HG03175 (cell line): Measurements from ENCODE around the gene EDARADD.
A peak's percentile ranks its signal among the peaks of the same experiment; 100 is the strongest.
"Not testable (repeated sequence)": the region's sequence is repeated elsewhere in the genome, so short reads cannot be mapped to it uniquely, and the experiment has no call there.

Source experiments
- ATAC-seq: cut with Tn5 transposase; IDR thresholded peaks from one replicate; pipeline ENCODE4 v1.9.1; 2021; ENCODE audit warnings: mild to moderate bottlenecking, moderate library complexity; ENCODE audit not compliant: unreplicated experiment

Gene EDARADD

DNA sequence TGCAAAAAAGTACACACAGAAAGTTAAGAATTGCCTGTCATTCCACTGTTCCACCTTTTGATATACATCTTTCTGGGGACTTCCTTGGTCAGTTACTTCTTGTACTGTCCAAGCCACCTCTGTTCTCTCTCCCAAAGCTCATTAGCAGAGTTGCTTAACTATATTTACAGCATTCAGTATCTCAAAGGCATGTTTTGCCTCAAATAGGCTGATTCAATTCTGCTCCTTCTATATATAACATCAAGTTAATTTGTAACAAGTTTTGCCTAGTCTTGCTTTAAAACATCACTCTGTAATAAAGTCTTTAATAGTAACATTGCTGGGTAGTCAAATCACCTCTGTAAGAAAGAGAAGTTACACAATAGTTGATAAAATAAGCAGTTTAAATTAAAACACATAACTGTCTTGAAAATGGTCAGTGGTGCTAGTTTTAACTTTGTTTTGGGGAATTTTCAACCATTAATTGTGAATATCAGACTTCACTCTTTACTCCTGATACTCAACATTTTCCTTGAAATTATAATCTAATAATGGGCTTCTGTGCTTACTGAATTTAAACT, 35.7 kb downstream of the EDARADD start:
- peak; percentile 65 for ATAC-seq

DNA sequence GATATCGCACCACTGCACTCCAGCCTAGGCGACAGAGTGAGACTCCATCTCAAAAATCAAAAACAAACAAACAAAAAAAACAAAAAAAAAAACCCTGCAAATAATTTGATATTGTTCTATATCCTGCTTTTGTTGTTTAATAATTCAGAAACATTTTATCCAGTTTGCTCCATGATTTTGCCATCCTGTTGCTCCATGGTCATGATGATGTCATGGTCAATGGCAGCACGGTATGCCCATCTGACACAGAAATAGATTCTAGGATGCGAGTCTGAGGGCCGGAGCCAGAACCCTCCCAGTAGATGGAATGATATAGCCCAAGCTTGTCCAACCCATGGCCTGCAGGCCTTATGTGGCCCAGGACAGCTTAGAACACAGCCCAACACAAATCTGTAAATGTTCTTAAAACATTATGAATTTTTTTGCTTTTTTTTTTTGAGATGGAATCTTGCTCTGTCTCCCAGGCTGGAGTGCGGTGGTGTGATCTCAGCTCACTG, 39.8 kb downstream of the EDARADD start:
- ATAC-seq, result no peak

DNA sequence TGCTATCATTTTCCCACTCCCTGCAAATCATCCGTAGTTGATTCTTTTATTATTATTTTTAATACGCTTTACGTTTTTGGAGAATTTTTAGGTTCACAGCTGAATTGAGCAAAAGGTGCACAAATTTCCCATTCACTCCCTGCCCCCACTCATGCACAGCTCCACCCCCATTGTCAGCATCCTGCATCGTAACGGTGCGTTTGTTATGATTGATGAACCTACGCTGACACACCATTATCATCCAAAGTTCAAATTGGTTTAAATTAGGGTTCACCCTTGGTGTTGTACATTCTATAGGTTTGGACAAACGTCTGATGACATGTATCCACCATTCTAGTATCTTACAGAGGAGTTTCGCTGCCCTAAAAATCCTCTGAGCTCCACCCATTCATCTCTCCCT, 44.5 kb downstream of the EDARADD start:
- no peak for ATAC-seq

DNA sequence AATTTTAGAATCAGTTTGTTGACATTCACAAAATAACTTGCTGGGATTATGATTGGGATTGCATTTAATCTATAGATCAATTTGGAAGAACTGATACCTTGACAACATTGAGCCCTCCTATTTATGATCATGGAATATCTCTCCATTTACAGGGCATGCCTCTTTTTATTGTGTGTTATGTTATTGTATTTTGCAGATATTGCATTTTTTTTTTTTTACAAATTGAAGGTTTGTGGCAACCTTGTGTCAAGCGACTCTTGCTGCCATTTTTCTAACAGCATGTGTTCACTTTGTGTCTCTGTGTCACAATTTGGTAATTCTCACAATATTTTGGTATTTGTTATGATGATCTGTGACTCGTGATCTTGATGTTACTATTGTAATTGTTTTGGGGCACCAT, 46.3 kb downstream of the EDARADD start:
- no peak for ATAC-seq

DNA sequence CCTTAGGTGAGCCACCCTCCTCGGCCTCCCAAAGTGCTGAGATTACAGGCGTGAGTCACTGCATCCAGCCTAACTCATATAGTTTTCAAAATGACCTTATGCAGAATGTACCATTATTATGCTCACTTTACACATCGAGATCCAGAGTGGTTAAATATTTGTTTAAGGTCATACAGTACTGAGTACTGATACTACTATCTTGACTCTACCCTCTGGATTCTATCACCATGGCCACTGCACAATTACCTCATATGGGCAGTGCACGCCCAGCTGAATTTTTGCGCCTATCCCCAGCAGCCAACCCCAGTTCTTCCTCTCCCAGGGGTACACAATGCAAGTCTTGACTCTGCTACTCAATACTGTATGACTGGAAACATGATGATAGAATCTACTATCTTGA, 56.7 kb downstream of the EDARADD start:
- no peak for ATAC-seq

DNA sequence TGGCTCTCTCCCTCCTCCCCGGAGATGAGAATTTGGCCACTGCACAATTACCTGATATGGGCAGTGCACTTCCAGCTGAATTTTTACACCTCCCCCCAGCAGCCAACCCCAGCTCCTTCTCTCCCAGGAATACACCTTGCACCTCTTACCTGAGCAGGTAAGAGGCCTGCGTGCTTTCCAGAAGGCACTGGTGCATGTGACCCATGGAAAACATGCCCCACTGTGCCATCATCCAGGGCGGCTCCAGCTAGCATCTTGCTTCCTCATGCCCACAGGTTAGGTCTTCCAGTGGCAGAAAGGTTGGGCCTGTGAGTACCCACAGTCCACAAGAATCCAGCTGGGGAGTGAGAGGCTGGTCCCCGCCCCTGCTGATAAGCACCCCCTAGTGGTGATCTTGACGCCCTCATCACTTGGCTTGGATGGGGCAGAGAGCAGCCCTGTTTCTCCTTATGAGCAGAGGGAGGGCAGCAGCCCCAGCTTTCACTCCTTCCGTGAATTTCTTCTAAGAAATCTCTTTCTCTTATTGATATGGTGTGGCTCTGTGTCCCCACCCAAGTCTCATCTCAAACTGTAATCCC, 57.8 kb downstream of the EDARADD start:
- ATAC-seq, result no peak

DNA sequence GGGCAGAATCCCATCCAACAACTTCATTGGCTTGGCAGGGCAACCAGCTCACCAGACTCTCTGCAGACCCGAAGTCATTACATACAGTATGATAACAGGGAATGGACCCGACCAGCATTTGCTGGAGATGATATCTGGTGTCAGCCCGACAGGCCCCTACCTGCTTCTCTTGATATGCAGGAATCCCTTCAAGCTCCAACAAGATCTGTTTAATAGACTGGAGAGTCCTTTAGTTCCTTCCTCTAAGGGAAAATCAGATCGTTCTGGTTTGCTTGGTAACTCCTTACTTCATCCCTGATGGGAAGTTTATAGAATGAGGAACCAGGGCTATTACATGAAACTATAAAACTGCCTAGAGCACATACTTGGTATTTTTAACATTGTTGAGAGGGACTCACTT, 61.2 kb downstream of the EDARADD start:
- no peak for ATAC-seq

DNA sequence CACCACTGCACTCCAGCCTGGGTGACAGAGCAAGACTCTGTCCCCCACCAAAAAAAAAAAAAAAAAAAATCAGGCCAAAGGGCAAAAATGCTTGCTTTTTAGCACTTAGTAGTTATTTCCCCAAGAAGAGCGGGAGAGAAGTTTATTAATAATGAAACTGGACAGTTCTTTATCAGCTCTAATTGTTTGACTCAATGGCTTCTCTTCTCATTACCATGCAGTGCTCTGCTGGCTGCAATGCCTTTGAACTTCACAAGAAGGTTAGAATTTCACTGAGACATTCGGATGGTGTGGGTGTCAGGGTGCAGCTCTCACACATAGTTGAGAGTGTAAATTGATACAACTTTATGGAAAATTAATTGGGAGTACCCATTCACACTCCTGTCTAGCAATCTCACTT, 63.7 kb downstream of the EDARADD start:
- peak; percentile 71 for ATAC-seq

DNA sequence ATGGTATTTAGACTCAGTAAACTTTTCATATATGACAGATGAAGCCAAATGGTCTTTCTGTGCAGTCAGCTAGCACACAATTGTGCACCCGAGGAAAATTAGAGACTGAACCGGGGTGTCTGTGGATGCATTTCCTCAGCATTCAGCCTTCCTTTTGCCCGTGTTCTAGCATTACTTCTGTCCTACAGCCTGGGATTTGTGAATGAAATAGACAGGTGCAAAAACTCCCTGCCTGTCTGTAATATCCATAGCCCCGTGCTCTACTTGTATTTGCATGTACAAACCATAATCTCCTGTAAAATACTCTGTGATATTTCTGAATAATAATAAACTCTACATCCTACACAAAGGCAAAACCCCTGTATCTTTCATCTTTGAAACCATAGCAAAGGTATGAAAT, 64.9 kb downstream of the EDARADD start:
- ATAC-seq, result no peak

DNA sequence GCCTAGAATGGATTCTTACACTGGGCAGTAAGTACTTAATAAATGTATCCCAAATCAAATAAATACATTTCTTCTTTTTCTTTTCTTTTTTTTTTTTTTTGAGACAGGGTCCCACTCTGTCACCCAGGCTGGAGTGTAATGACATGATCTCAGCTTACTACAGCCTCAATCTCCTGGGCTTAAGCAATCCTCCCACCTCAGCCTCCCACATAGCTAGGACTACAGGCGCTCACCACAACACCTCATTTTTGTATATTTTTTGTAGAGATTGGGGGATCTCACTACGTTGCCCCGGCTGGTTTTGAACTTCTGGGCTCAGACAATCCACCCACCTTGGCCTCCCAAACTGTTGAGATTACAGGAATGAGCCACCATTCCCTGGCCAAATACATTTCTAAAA, 66.0 kb downstream of the EDARADD start:
- ATAC-seq, result no peak

DNA sequence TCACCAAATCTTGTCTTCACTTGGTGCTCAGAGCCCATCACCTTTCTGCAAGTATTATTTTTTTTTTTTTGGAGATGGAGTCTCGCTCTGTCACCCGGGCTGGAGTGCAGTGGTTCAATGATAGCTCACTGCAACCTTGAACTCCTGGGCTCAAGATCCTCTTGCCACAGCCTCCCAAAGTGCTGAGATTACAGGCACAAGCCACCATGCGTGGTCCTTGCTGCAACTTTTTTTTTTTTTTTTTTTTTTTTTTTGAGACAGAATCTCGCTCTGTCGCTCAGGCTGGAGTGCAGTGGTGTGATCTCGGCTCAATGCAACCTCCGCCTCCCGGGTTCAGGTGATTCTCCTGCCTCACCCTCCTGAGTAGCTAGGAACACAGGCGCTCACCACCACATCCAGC, 70.1 kb downstream of the EDARADD start:
- not testable (repeated sequence) for ATAC-seq

DNA sequence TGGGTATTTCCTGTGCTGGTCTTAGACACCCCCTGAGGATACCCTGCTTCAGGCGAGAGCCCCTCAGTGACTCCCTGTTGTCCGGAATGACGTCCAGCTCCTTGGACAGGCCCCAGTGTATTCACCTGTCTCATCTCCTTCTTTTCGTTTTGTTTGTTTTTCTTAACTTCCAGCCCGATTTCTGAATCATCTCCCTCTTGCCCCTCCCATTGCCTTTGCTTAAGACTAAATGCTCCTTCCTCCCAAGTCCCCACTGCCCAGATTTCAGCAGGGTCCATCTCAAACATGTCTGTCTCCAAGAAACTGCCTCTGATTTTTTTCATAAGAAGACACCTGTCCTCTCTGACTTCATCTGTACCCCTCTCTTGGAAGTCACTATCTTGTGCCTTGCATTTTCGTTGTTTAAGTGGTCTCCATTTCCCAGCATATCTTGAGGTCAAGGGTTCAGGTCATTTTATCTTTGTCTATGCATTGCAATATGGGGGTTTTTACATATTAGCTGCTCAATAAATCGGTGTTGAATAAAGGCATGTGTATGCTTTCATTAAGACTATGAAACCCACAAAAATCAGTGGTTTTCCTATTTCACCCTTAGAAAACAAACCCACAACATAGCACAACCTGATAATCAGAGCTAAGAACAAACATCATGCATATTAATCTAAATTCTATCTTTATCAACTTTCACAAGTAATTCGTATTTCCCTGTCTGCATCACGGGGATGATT, 71.3 kb downstream of the EDARADD start:
- ATAC-seq, result peak; percentile 49

DNA sequence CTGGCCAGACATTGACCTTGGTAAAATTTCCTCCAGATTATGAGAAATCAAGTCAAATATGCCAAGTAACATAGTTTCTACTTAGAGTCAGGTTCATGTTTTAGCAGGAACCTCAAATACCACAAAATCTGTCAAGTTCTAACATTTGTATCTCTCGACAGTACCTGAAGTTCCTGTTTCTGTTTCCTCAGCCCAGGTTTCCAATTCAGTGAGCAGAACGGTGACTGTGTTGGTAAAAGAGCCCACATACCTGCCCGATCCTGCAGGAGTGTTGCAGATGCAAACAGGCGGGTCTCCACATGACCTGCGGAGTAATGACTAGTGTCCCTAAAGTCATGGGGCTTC, 71.8 kb downstream of the EDARADD start:
- peak; percentile 90 for ATAC-seq

DNA sequence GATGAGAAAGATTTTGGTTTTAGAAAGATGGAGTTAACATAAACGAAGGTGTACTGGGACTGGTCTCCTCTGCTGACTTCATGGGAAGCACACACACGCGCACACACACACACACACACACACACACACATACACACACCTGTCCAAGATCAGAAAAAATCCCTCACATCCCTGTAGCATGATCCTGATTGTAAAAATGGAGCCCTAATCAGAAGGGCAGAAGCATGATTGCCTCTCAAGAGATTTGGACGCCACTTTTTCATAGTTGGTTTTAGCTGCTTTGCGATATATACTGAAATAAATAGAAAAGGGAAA, 73.2 kb downstream of the EDARADD start:
- no peak for ATAC-seq

DNA sequence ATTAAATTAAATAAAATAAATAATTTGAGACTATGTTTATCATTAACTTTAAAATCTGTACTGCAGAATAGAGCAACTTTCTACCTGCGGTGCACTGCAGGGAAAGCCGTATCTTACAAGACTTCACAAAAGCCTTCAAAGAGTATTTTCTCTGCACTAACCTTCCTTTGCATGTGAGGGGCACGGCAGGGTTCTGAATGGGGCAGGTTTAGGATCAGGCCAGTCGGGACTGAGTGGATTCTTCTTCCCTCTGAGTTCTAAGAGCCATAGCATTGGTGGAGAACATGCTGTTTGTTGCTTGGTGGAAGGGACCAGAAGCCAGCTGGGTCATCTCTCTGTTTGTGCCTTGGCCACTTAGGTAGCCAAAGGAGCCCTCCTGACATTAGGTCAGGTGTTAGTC, 74.5 kb downstream of the EDARADD start:
- ATAC-seq, result no peak

DNA sequence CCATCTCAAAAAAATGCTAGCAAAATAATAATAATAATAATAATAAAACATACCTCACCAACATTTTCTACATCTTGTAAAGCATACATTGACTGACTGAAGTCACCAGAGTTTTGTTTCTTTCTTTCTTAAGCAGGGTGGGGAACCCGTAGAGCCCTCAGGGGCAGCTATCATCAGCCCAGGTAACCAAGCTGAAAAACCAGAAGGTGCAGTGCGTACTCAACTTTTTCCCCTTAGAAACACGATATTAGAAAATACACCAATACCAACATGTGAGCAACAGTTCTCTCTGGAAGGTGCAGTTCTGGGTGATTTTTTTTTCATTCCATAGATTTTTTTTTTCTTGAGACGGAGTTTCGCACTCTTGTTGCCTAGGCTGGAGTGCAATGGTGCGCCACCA, 75.4 kb downstream of the EDARADD start:
- ATAC-seq, result no peak

DNA sequence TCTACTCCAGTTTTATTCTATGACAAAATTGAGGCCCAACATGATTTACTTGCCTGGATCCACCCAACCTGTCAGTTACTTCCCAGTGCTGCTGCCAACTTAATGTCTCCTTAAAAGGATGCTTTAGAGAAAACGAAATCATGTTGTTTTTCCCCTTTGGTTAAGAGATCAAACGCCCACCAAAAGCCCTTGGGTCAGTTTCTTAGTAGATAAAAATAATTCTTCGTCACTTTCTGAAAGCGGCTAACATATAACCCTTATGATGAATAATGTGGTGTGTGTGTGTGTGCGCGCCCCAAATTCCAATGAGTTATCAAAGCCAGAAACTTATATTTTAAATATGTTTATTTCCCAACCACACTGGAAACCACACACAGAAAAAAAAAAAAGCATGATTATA, 77.0 kb downstream of the EDARADD start:
- ATAC-seq, result no peak

DNA sequence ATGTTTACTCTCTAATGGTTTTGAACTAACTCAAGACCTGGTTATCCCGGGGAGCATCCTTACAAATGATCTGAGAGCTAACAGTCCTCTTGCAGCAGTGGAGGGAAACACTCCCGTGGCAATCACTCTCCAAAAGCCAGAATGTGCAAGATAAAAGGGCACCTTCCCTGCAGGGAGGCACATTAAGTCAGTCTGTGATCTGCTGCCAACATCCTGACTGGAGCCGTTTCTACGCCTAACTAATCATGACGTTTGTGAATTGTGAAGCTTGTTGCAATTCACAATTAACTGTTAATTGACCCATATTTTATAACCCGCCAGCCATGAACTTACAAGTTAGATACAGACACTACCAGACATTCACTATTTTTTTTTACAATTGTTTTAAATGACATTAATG, 77.6 kb downstream of the EDARADD start:
- no peak for ATAC-seq

DNA sequence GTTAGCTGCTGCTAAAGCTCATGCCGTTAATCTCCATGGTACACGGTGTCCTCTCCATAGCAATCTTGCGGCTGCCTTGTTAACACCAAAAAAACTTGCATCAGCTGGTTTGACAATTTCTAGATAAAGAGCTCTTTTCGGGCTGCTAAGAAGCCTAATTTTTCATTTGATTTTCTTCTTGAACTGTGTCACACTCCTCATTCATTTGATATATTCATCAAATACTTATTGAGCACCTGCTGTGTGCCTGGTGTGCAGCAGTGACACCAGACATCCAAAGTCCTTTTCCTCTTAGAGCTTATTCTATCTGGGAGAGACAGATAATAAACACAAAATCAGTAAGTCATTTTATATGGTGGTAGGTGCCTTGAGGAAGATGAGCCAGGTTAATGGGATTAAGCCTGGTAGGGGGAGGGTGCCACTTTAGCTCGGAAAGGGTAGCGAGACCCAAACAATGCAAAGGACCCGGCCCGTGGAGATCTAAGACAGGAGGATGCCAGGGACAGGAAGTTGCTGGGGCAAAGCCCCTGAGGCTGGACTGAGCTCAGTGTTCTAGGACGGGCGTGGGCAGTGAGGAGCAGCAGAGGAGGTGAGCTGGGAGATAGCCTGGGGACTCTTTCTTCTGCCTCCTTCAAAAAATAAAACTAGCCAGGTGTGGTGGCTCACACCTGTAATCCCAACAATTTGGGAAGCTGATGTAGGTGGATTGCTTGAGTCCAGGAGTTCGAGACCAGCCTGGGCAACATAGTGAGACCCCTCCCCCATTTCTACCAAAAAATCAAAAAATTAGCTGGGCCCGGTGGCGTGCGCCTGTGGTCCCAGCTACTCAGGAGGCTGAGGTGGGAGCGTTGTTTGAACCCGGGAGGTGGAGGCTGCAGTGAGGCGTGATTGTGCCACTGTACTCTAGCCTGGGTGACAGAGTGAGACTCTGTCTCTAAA, 79.0 kb downstream of the EDARADD start:
- no peak for ATAC-seq

DNA sequence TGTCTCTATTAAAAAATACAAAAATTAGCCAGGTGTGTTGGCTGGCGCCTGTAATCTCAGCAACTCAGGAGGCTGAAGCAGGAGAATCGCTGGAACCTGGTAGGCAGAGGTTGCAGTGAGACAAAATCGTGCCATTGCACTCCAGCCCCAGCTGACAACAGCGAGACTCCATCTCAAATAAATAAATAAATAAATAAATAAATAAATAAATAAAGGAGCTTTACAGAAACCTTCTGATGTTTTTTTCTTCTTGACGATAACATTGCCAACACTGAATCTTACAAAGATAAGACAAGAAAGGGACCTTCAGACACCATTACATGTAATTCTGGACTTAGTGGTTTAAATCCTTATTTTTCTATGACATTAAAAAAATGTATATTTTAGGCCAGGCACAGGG, 81.9 kb downstream of the EDARADD start:
- ATAC-seq, result no peak

DNA sequence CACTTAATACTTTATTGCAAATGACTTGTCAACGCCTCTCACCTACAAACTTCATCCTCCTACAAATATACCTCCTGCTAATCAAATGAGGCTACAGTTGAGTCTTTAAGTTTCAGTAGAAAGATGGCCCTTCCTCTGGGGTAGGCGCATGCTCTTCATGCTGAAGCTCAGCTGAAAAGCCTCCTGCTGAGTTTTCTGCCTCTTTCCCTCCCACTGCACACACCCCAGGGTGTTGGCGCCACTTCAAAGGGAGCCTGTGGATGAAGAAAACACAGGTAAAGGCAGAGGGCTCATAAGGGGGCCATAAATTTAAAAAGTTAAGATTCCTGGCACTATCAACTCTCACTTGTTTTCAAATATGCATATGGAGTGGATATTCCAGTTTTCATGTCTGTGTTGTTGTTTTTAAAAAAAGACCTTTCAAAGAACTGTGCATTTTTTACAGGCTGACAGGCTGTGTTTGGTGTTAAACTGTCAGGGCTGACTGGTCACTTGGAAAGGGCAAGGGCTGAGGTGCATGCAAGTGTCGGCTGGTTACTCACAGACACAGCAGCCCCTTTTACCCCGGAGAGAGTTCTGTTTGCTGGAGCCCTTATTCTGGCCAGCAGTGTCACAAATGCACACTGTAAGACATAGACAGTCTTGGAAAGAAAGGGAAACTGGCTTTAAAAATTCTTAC, 86.8 kb downstream of the EDARADD start:
- ATAC-seq, result no peak
